Tibial artery (tissue), 4 donors: Measurements from ENCODE around the gene ZNRF3.

Experiments
- DNase-seq, 2 donors: peaks; one replicate each; pipeline ENCODE4 v3.0.0-alpha.2; 2019
- H3K27ac ChIP-seq, 2 donors: fragments of 200-600 bp; sonication (generic) in 1 of 2; 1 replicate in 1 of 2; 2 replicates in 1 of 2; pipeline ENCODE4 v1.5.1; 2018 to 2019; ENCODE audit warnings: mild to moderate bottlenecking in 1 of 2
- H3K27me3 ChIP-seq, 2 donors: fragments of 200-600 bp; sonication (generic) in 1 of 2; one replicate each; pipeline versions ENCODE4 v1.5.1 to v1.6.0; 2016 to 2019
- H3K36me3 ChIP-seq, 3 donors: fragments of 200-600 bp; sonication (generic) in 2 of 3; one replicate each; pipeline ENCODE4 v1.5.1; 2016 to 2019; ENCODE audit warnings: mild to moderate bottlenecking in 2 of 3
- H3K4me1 ChIP-seq, 4 donors: fragments of 200-600 bp; sonication (generic) in 2 of 4; 1 replicate in 3 of 4; 2 replicates in 1 of 4; pipeline ENCODE4 v1.5.1; 2016 to 2019
- H3K4me3 ChIP-seq, 2 donors: fragments of 200-600 bp; sonication (generic) in 1 of 2; 1 replicate in 1 of 2; 2 replicates in 1 of 2; pipeline ENCODE4 v1.5.1; 2018 to 2019; ENCODE audit warnings: mild to moderate bottlenecking in 2 of 2
- H3K9me3 ChIP-seq, 3 donors: fragments of 200-600 bp; sonication (generic) in 1 of 3; one replicate each; pipeline ENCODE4 v1.5.1; 2016 to 2019
- CTCF ChIP-seq, 2 experiments: fragments of 200-600 bp in 1 of 2; fragments of 450-650 bp in 1 of 2; IDR thresholded peaks; one replicate each; pipeline ENCODE4 v1.5.1; 2017 to 2019; ENCODE audit warnings: antibody characterized with exemption in 2 of 2, mild to moderate bottlenecking in 1 of 2, moderate library complexity in 1 of 2
- intact Hi-C: fragments of 100-400 bp; cut with DNase I; formaldehyde crosslinking; loops from one replicate; pipeline ENCODE4 v1.15.0; 2023; ENCODE audit warnings: low total_unique reads

The ZNRF3 gene

GRCh38 chr22:28899199-28899853 lies 16.0 kb downstream of the ZNRF3 start:
- no peak for TF ChIP-seq CTCF (IDR thresholded peaks at IDR 0.05)
- peaks cover 0 to 49% (median 26%) of the 10 kb centered on the region in 4 donors for H3K4me1 ChIP-seq

DNA sequence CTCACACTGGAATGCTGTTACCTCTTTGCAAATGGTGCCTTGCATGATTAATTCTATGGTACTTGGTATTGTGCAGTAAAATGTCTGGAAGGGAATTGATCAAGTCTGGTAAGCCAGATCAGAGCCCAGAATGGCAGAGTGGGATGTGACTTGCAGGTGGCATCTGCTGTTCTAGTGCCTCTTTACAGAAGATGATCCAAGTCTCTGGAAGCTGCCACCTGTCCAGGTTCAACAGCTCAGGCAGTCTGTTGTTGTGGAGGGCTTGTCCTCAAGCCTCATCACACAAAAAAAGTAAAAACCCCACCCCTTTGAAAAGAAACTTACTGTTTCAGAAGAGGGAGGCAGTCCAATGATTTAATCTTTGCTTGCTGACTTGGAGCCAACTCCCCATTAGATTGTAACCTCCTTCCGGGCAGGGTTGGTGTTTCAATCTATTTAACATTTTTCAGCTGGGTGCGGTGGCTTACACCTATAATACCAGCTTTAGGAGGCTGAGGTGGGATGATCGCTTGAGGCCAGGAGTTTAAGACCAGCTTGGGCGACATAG lies 17.1 kb downstream of the ZNRF3 start:
- Histone ChIP-seq H3K36me3 (no peaks in the 10 kb centered on the region), H3K27me3 (no peaks in the 10 kb centered on the region), H3K27ac (no peak overlapping the region), H3K9me3 (no peaks in the 10 kb centered on the region), H3K4me3 (no peak overlapping the region), H3K4me1 (peaks cover 0 to 61% (median 34%) of the 10 kb centered on the region in 4 donors)
- TF ChIP-seq CTCF (IDR thresholded peaks at IDR 0.05) = no peak
- intact Hi-C loops = no loop called here
- no peak for DNase-seq

More at GRCh38 chr22:28899199-28899853, 16.0 kb downstream of the ZNRF3 start:
- H3K27me3 ChIP-seq = no peaks in the 10 kb centered on the region
- H3K9me3 ChIP-seq = no peaks in the 10 kb centered on the region
- peak overlapping the region in 1 of 2 donors; percentile 24 for H3K27ac ChIP-seq
- intact Hi-C loops = no loop called here
- peak in 1 of 2 donors; percentile 37 for DNase-seq
- H3K4me3 ChIP-seq = no peak overlapping the region
- H3K36me3 ChIP-seq = no peaks in the 10 kb centered on the region

DNA sequence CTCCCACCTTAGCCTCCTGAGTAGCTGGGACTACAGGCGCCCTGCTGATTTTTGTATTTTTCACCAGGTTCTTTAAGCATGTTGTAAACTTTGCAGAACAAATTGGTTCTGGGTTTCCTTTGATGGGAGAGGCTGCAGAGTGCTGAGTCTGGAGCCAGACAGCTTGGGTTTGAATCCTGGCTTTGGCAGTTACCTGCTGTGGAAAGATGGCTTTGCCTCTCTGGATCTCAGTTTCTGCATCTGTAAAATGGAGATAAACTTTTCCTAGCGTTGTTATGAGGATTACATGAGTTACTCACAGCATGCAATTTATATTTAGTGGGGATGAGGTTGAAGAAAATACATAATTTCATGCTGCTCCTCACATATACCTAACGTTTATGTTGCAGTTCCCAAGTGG lies 19.1 kb downstream of the ZNRF3 start:
- no peak for TF ChIP-seq CTCF (IDR thresholded peaks at IDR 0.05)
- no peaks in the 10 kb centered on the region for H3K9me3 ChIP-seq
- H3K4me3 ChIP-seq = no peak overlapping the region
- H3K4me1 ChIP-seq = peaks cover 0 to 74% (median 42%) of the 10 kb centered on the region in 4 donors
- H3K27ac ChIP-seq = peak overlapping the region in 1 of 2 donors; percentile 59
- no peaks in the 10 kb centered on the region for H3K36me3 ChIP-seq
- intact Hi-C loops = no loop called here
- DNase-seq = no peak
- no peaks in the 10 kb centered on the region for H3K27me3 ChIP-seq

GRCh38 chr22:28903080-28903479 lies 19.7 kb downstream of the ZNRF3 start:
- Histone ChIP-seq H3K36me3 (no peaks in the 10 kb centered on the region), H3K4me3 (no peak overlapping the region), H3K4me1 (peaks cover 0 to 76% (median 42%) of the 10 kb centered on the region in 4 donors), H3K27me3 (no peaks in the 10 kb centered on the region), H3K9me3 (no peaks in the 10 kb centered on the region), H3K27ac (peak overlapping the region; percentile 59 to 67)
- intact Hi-C loops = no loop called here
- peak in 1 of 2 donors; percentile 70 for DNase-seq
- TF ChIP-seq CTCF (IDR thresholded peaks at IDR 0.05) = no peak

GRCh38 chr22:28903729-28904128 lies 20.4 kb downstream of the ZNRF3 start:
- no peaks in the 10 kb centered on the region for H3K9me3 ChIP-seq
- no peak for TF ChIP-seq CTCF (IDR thresholded peaks at IDR 0.05)
- peaks cover 0 to 78% (median 42%) of the 10 kb centered on the region in 4 donors for H3K4me1 ChIP-seq
- intact Hi-C loops = no loop called here
- H3K27ac ChIP-seq = peak overlapping the region; percentile 59 to 67
- DNase-seq = peak in 1 of 2 donors; percentile 24
- H3K27me3 ChIP-seq = no peaks in the 10 kb centered on the region
- no peak overlapping the region for H3K4me3 ChIP-seq
- H3K36me3 ChIP-seq = no peaks in the 10 kb centered on the region
